Pons (tissue), 1 donor: ENCODE measurements around the gene SLC17A9.
A peak's percentile ranks its signal among the peaks of the same experiment; 100 is the strongest.
"Not testable (repeated sequence)": the region's sequence is repeated elsewhere in the genome, so short reads cannot be mapped to it uniquely, and the experiment has no call there.

Source experiments
- DNase-seq: peaks from one replicate; pipeline ENCODE4 v3.0.0-alpha.2; 2016; ENCODE audit warnings: low spot score

The SLC17A9 gene

GRCh38 chr20:62920039-62920645 lies 32.4 kb upstream of the SLC17A9 start:
- no peak for DNase-seq

GRCh38 chr20:62921119-62921687 lies 31.3 kb upstream of the SLC17A9 start:
- DNase-seq = no peak

GRCh38 chr20:62922451-62922921 lies 30.0 kb upstream of the SLC17A9 start:
- DNase-seq = no peak

- DNase-seq = not testable (repeated sequence)
Measured at GRCh38 chr20:62923059-62923668, 29.3 kb upstream of the SLC17A9 start.

- DNase-seq = no peak
Measured at GRCh38 chr20:62923669-62924441, 28.7 kb upstream of the SLC17A9 start.

GRCh38 chr20:62924442-62925075 lies 27.9 kb upstream of the SLC17A9 start:
- DNase-seq = no peak

- DNase-seq = no peak
Measured at GRCh38 chr20:62925076-62925419, 27.5 kb upstream of the SLC17A9 start.

GRCh38 chr20:62925420-62926228 lies 26.9 kb upstream of the SLC17A9 start:
- no peak for DNase-seq

GRCh38 chr20:62926229-62927127 lies 26.0 kb upstream of the SLC17A9 start, which contains the start of gene DIDO1:
Gene DIDO1, minus strand, starts transcription at chr20:62926505.
- DNase-seq = peak; percentile 80

- DNase-seq = no peak
Measured at GRCh38 chr20:62927128-62927705, 25.3 kb upstream of the SLC17A9 start.

- no peak for DNase-seq
Measured at GRCh38 chr20:62928246-62928939, 24.1 kb upstream of the SLC17A9 start.

GRCh38 chr20:62929051-62929538 lies 23.4 kb upstream of the SLC17A9 start:
- no peak for DNase-seq

GRCh38 chr20:62931464-62931863 lies 21.0 kb upstream of the SLC17A9 start:
- DNase-seq = no peak

- no peak for DNase-seq
Measured at GRCh38 chr20:62933966-62934365, 18.5 kb upstream of the SLC17A9 start.

- no peak for DNase-seq
Measured at GRCh38 chr20:62935204-62935967, 17.1 kb upstream of the SLC17A9 start.

GRCh38 chr20:62935968-62936585 lies 16.4 kb upstream of the SLC17A9 start:
- no peak for DNase-seq

- peak; percentile 92 for DNase-seq
Measured at GRCh38 chr20:62937268-62938104, 15.0 kb upstream of the SLC17A9 start.
